Aorta (tissue), 5 donors: ENCODE measurements around the gene TXN2. TPM values are rescaled to one million over a fixed set of nuclear protein-coding genes. Genes with fewer than 3 reads are reported as not detected.

ENCODE experiments used
- ATAC-seq: fragments of 200-7000 bp; cut with Tn5 transposase; one replicate; pipeline ENCODE4 v1.9.1; 2022; ENCODE audit warnings: moderate library complexity; ENCODE audit not compliant: low FRiP score
- DNase-seq, 2 donors: peaks; one replicate each; pipeline ENCODE4 v3.0.0-alpha.2; 2020
- H3K27ac ChIP-seq, 2 donors: one replicate each; pipeline ENCODE4 v1.5.1; 2013; ENCODE audit warnings: low read length in 2 of 2, mild to moderate bottlenecking in 2 of 2, moderate library complexity in 2 of 2, control low read depth in 1 of 2, inconsistent platforms in 1 of 2, low read depth in 1 of 2
- H3K27me3 ChIP-seq, 2 donors: one replicate each; pipeline ENCODE4 v1.6.1; 2013; ENCODE audit warnings: control low read depth in 1 of 2, low read length in 1 of 2, mild to moderate bottlenecking in 1 of 2, moderate library complexity in 1 of 2; ENCODE audit not compliant: insufficient read depth in 2 of 2, control insufficient read depth in 1 of 2
- H3K36me3 ChIP-seq, 2 donors: one replicate each; pipeline ENCODE4 v1.6.1; 2013; ENCODE audit warnings: control low read depth in 1 of 2, low read length in 1 of 2, mild to moderate bottlenecking in 1 of 2; ENCODE audit not compliant: insufficient read depth in 2 of 2, control insufficient read depth in 1 of 2
- H3K4me1 ChIP-seq, 2 donors: one replicate each; pipeline ENCODE4 v1.6.1; 2013; ENCODE audit warnings: low read length in 2 of 2, control low read depth in 1 of 2, mild to moderate bottlenecking in 1 of 2, moderate library complexity in 1 of 2; ENCODE audit not compliant: insufficient read depth in 2 of 2, control insufficient read depth in 1 of 2
- H3K4me3 ChIP-seq, 2 donors: one replicate each; pipeline ENCODE4 v1.5.1; 2013; ENCODE audit warnings: low read length in 2 of 2, control low read depth in 1 of 2, mild to moderate bottlenecking in 1 of 2
- H3K9me3 ChIP-seq: one replicate; pipeline ENCODE4 v1.6.1; 2013; ENCODE audit warnings: mild to moderate bottlenecking, low read length; ENCODE audit not compliant: control insufficient read depth
- WGBS, 2 donors: extraction: QIAGEN DNeasy Blood & Tissue Kit; methylation state at CpG; one replicate each; pipeline ENCODE4 v1.1.7; 2013; 5-methylcytosine and 5-hydroxymethylcytosine counted together
- intact Hi-C, 2 donors: fragments of 100-400 bp; cut with DNase I; formaldehyde crosslinking; loops; one replicate each; pipeline versions ENCODE4 v1.14.2 to v1.15.0; 2022
- polyA plus RNA-seq, 2 donors: library from polyadenylated mRNA; stranded (reverse); fragments of 200-250 nt; gene quantifications; one replicate each; pipeline ENCODE4 v1.2.3, GENCODE V29; 2013
- total RNA-seq, 2 donors: library from RNA; stranded (reverse); fragmentation: NEBNext Ultra II Directional; extraction: Animal tissue kit (Norgen Biotek cat#: 25700); gene quantifications; one replicate each; pipeline ENCODE4 v1.2.1, GENCODE V29; 2021
- donor health status: healthy with polysubstance abuse.
- donor health status: Bipolar disorder and iron deficiency.
- donor health status: DM: no; HTN: no; CAD: no.
- donor health status: DM: no; HTN: no; CAD: no.
- donor health status: DM: yes; HTN: yes; CAD: no.

TXN2 gene
- total and polyA plus RNA-seq, 4 donors, result 29.6 to 72.6 (median 48.2) TPM

GRCh38 chr22:36443198-36443770 lies 38.2 kb downstream of the TXN2 start:
- 82 to 88% methylated on average over 8 of the region's 8 CpGs for WGBS, 2 donors
- Histone ChIP-seq H3K27ac (no peak overlapping the region), H3K36me3 (no peaks in the 10 kb centered on the region), H3K27me3 (no peaks in the 10 kb centered on the region), H3K4me3 (no peak overlapping the region), H3K4me1 (no peaks in the 10 kb centered on the region), H3K9me3 (no peaks in the 10 kb centered on the region)
- ATAC-seq (no peak), DNase-seq (no peak)
- intact Hi-C loops, result no loop called here

DNA sequence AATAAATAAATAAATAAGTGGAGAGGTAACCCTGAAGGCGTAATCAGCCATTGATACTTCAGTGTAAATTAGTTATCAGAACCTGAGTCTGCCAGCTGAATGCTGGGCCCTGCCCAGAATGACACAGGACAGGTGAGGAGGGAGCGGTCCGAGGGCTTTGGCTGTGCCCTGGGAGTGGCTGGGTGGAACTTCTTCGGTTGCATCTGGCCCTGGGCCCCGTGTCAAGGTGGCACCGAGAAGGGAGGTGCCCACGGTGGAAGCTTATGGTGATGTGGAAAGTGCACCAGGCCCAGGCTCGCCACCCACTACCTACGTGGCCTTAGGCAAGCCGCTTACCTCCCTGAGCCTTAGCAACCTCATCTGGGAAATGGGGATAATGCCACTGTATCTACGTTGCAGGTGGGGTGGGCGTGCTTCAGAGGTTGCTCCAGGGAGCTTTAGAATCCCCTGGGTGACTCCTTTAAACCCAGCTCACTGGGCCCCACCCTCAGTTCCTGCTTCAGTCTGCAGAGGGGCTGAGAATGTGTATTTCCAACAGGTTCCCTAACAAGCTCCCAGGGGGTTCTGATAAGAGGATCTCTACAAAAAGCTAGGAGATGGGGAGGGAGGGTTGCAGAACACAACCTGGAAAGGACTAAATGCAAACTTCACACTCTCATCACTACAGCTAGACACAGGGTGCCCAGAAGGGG lies 38.8 kb downstream of the TXN2 start:
- Histone ChIP-seq H3K36me3 (no peaks in the 10 kb centered on the region), H3K27me3 (no peaks in the 10 kb centered on the region), H3K9me3 (no peaks in the 10 kb centered on the region), H3K4me3 (no peak overlapping the region), H3K27ac (no peak overlapping the region), H3K4me1 (no peaks in the 10 kb centered on the region)
- ATAC-seq (no peak), DNase-seq (no peak)
- WGBS, 2 donors, result 95 to 98% methylated on average over 12 of the region's 12 CpGs
- intact Hi-C loops, result no loop called here

DNA sequence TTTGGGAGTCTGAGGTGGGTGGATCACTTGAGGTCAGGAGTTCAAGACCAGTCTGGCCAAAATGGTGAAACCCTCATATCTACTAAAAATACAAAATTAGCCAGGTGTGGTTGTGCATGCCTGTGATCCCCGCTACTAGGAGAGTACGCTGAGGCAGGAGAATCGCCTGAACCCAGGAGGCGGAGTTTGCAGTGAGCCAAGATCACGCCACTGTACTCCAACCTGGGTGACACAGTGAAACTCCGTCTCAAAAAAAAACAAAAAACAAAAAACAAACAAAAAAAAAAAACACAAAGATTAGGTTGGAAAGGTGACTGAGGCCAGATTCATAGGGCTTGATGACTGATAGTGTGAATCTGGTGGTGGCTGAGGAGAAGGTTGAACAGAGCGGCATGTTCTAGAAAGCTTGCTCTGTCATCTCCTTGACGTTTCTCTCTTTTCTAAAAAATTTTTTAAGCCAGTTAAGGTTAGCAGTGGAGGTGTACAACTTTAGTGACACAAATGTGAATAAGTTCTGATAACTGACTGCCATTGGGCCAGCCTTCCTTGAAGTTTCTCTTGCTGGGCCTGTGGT lies 40.9 kb downstream of the TXN2 start:
- ATAC-seq, result no peak
- H3K4me3 ChIP-seq, result no peak overlapping the region
- no peaks in the 10 kb centered on the region for H3K36me3 ChIP-seq
- H3K27me3 ChIP-seq, result no peaks in the 10 kb centered on the region
- H3K27ac ChIP-seq, result no peak overlapping the region
- WGBS, 2 donors, result 96 to 97% methylated on average over 8 of the region's 8 CpGs
- intact Hi-C loops, result no loop called here
- H3K4me1 ChIP-seq, result no peaks in the 10 kb centered on the region
- no peaks in the 10 kb centered on the region for H3K9me3 ChIP-seq
- no peak for DNase-seq

- H3K9me3 ChIP-seq, result no peaks in the 10 kb centered on the region
- peak; percentile 79 to 80 for DNase-seq
- ATAC-seq, result peak; percentile 66
- no peak overlapping the region for H3K4me3 ChIP-seq
- intact Hi-C loops, result no loop called here
- no peaks in the 10 kb centered on the region for H3K4me1 ChIP-seq
- H3K27ac ChIP-seq, result no peak overlapping the region
- no peaks in the 10 kb centered on the region for H3K36me3 ChIP-seq
- 84 to 85% methylated on average over 6 of the region's 6 CpGs for WGBS, 2 donors
- H3K27me3 ChIP-seq, result no peaks in the 10 kb centered on the region
These were observed 41.8 kb downstream of the TXN2 start for GRCh38 chr22:36439481-36440271.

DNA sequence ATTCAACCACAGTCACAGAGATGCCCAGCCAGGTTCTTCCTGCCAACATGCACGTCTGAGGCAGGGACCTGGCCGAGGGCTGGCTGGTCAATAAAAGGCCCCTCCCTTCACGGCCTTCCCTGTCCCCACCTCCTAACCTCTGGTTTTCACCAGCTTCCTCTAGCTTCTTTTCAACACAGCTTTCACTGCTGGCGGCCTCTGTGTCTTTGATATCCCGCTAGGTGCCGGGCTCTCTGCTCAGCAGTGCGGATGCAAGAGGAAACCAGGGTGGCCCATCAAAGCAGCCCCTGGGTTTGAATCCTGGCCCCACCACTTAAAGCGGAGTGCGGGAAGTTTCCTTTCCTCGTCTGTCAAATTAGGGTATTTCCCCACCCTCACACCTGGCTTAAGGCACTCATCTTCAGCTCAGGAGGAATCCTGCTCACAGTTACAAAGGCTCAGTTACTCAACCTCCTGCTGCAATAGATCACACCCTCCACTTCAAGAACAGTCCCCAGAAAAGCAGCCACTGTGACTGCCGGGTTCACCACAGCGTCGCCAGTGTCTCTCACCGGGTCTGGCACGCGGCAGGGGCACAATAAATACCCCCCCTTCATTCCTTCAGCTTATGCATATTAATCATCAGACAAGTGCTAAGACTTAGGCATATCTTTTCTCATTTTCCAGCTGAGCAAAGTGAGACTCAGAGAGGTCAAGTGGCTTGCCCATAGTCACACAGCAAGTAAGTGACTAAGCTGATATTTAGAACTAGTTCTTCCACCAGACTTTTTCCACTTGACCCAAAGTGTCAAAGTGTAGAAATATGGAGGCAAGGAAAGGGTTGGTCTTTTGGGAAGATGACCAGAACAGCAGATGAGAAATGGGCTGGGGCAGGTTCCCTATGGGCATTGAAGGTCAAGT lies 45.7 kb downstream of the TXN2 start:
- ATAC-seq, result no peak
- Histone ChIP-seq H3K36me3 (no peaks in the 10 kb centered on the region), H3K9me3 (no peaks in the 10 kb centered on the region), H3K4me1 (no peaks in the 10 kb centered on the region), H3K27me3 (no peaks in the 10 kb centered on the region), H3K27ac (no peak overlapping the region), H3K4me3 (no peak overlapping the region)
- DNase-seq, result no peak
- intact Hi-C loops, result no loop called here
- 83 to 88% methylated on average over 16 of the region's 16 CpGs for WGBS, 2 donors

DNA sequence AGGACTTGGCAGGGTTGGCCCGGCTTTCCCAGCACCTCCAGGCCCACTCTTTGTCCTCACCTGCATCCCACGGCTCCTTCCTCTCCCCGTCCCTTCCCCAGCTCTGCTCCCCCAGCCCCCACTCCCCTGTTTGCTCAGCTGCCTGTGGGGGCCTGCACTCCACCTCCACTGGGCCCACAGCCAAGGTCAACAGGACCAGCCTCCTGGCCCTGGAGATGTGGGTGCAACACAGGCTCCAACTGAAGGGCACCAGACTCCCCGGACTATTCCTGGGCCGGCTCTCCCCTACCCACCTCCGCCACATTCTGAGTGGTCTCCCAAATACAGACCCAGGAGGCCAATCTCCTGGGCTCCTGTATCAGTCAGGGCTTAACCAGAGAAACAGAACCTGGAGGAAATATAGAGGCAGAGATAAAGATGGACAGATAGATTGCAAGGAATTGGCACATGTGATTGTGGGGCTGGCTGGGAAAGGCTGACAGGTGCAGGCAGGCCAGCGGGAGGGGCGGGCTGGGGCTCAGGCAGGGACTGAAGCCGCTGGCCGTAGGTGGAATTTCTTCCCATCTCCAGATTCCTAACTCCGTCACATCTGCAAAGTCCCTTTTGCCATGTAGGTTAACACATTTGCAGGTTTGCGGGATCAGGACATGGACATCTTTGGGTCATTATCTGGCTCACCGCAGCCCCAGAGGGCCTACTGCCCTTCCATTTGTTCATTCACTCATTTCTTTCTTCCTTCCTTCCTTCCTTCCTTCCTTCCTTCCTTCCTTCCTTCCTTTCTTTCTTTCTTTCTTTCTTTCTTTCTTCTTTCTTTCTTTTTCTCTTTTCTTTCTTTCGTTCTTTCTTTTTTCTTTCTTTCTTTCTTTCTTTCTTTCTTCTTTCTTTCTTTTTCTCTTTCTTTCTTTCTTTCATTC lies 47.9 kb downstream of the TXN2 start:
- Histone ChIP-seq H3K27me3 (no peaks in the 10 kb centered on the region), H3K36me3 (no peaks in the 10 kb centered on the region), H3K4me3 (no peak overlapping the region), H3K9me3 (no peaks in the 10 kb centered on the region), H3K27ac (no peak overlapping the region), H3K4me1 (no peaks in the 10 kb centered on the region)
- WGBS, 2 donors, result 63% methylated on average over 14 of the region's 14 CpGs
- intact Hi-C loops, result loop anchor here in 1 of 2 donors (5.0 kb wide), 1 partner anchor 36 kb away; no protein-coding TSS in a partner anchor
- DNase-seq (no peak), ATAC-seq (peak; percentile 15)

DNA sequence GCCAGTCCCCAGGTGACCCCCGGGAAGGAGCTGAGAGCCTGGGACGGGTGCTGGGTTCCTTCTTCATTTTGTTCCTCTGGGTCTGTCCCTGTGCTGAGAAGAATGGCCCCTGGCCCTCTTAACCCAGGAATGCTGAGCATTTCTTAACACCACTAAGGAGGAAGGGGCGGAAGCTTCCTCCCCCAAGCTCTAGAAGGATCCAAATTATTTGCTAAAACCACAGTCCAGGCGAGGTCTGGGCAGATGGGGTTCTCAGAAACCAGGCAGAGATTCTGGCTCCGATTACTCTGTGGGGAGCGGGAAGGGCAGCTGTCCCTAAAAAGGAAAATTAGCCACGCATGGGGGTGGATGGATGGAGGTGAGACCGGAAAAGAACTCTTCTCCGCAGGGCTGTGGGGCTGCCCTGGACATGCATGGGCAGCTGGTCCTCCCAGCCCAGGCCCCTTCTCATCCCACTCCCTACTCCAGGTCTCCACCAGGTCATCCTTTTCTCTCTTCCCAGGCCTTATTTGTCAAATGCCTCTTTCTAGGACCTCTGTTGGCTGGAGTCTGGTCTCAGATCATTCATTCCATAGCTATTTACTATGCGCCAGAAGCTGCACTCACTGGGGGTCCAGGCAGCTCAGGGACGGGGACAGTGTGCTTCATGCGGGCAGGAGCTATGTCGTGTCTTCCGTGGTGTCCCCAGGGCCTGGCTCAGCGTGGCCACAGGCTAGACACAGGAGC lies 48.7 kb downstream of the TXN2 start:
- no peaks in the 10 kb centered on the region for H3K9me3 ChIP-seq
- H3K36me3 ChIP-seq, result no peaks in the 10 kb centered on the region
- H3K4me3 ChIP-seq, result no peak overlapping the region
- DNase-seq (no peak), ATAC-seq (peak; percentile 7)
- no peak overlapping the region for H3K27ac ChIP-seq
- 79 to 80% methylated on average over 15 of the region's 15 CpGs for WGBS, 2 donors
- no peaks in the 10 kb centered on the region for H3K27me3 ChIP-seq
- no peaks in the 10 kb centered on the region for H3K4me1 ChIP-seq
- intact Hi-C loops, result loop anchor here in 1 of 2 donors (5.0 kb wide), 1 partner anchor 35 kb away; no protein-coding TSS in a partner anchor
